ENCODE measurements around the gene HIRIP3.

- no peak for TF ChIP-seq POLR2A (IDR thresholded peaks at IDR 0.05; ENCODE audit: low read depth, low read length)
- no peak for TF ChIP-seq TAF1 (IDR thresholded peaks at IDR 0.05; ENCODE audit: low read depth, low read length)
- TF ChIP-seq POLR2AphosphoS5 (IDR thresholded peaks at IDR 0.05; ENCODE audit: low read depth, low read length) = no peak
- no peak for TF ChIP-seq PAX5 (IDR thresholded peaks at IDR 0.05; ENCODE audit: insufficient read depth, low read length, severe bottlenecking)
- no peak for TF ChIP-seq POU2F2 (IDR thresholded peaks at IDR 0.05; ENCODE audit: low read depth, low read length)
These were observed 3.9 kb downstream of the HIRIP3 start for GRCh38 chr16:29991571-29991904.
